ENCODE results near the gene CAMTA1. TPM values are rescaled to one million over a fixed set of nuclear protein-coding genes. Genes with fewer than 3 reads are reported as not detected.

Gene CAMTA1
- total and polyA plus RNA-seq, 4 donors, result 18.0 to 93.5 (median 35.8) TPM

DNA sequence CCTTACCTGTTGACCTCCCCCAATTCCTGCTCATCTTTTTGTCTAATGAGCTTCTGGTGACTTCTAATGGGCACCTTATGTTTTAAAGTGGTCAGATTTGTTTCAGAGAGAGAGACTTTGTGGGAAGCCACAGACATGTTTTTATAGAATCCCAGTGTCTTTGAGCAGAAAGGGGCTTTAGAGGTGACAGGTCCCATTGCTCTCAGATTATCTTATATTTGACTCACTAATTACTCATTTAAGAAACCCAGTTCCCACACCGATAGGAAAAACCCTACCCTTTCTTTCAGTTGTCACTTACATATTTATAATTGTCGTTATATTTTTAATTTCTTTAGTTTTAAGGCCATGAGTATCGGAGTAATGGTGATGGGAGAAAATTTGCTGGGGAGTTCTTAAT, 215.5 kb downstream of the CAMTA1 start:
- H3K27me3 ChIP-seq (ENCODE audit: control insufficient read depth in 4 of 4, insufficient read depth in 4 of 4, low read length in 3 of 4), result no peaks in the 10 kb centered on the region
- H3K9me3 ChIP-seq (ENCODE audit: control insufficient read depth in 4 of 4, low read length in 3 of 4), result no peaks in the 10 kb centered on the region
- WGBS, result 90% methylated on average over 3 of the region's 3 CpGs
- H3K27ac ChIP-seq (ENCODE audit: low read depth in 1 of 2, low read length in 2 of 2), result no peak overlapping the region
- no peaks in the 10 kb centered on the region for H3K4me1 ChIP-seq (ENCODE audit: control insufficient read depth in 4 of 4, insufficient read depth in 4 of 4, low read length in 3 of 4)
- no peak overlapping the region for H3K4me3 ChIP-seq (ENCODE audit: low read depth in 1 of 3, low read length in 3 of 3)
- DNase-seq (ENCODE audit: low spot score), result no peak
- H3K36me3 ChIP-seq (ENCODE audit: control insufficient read depth in 4 of 4, insufficient read depth in 3 of 4, low read depth in 1 of 4, low read length in 3 of 4), result no peaks in the 10 kb centered on the region
- TF ChIP-seq GABPA (IDR thresholded peaks at IDR 0.05 in 1 of 2, conservative IDR thresholded peaks at IDR 0.05 in 1 of 2), result no peak
- TF ChIP-seq, protein P1, sequence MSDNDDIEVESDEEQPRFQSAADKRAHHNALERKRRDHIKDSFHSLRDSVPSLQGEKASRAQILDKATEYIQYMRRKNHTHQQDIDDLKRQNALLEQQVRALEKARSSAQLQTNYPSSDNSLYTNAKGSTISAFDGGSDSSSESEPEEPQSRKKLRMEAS (IDR thresholded peaks at IDR 0.05), result no peak
- H3K9ac ChIP-seq (ENCODE audit: low read depth in 1 of 2, low read length in 2 of 2), result no peak overlapping the region

DNA sequence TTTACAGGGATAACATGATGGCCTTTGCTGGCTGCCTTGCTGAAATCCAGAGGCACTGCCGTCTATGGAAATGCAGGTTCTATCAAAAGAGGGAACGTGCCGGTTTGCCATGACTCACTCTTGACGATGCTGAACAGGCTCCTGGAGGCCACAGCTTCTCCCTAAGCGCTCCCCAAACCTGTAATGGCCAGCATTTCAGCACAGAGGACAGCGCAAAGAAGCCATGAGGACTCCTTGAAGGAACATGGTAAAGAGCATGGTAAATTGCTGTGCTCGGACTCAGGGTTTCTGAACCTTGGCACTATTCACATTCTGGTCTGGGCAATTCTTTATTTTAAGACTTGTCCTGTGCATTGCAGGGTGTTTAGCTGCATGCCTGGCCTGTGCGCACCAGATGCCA, 217.5 kb downstream of the CAMTA1 start:
- no peaks in the 10 kb centered on the region for H3K27me3 ChIP-seq (ENCODE audit: control insufficient read depth in 4 of 4, insufficient read depth in 4 of 4, low read length in 3 of 4)
- H3K36me3 ChIP-seq (ENCODE audit: control insufficient read depth in 4 of 4, insufficient read depth in 3 of 4, low read depth in 1 of 4, low read length in 3 of 4), result no peaks in the 10 kb centered on the region
- TF ChIP-seq, protein P2, sequence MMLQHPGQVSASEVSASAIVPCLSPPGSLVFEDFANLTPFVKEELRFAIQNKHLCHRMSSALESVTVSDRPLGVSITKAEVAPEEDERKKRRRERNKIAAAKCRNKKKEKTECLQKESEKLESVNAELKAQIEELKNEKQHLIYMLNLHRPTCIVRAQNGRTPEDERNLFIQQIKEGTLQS (IDR thresholded peaks at IDR 0.05), result no peak
- no peak for TF ChIP-seq GABPA (IDR thresholded peaks at IDR 0.05 in 1 of 2, conservative IDR thresholded peaks at IDR 0.05 in 1 of 2)
- TF ChIP-seq JUND (IDR thresholded peaks at IDR 0.05), result no peak
- TF ChIP-seq, protein P3, sequence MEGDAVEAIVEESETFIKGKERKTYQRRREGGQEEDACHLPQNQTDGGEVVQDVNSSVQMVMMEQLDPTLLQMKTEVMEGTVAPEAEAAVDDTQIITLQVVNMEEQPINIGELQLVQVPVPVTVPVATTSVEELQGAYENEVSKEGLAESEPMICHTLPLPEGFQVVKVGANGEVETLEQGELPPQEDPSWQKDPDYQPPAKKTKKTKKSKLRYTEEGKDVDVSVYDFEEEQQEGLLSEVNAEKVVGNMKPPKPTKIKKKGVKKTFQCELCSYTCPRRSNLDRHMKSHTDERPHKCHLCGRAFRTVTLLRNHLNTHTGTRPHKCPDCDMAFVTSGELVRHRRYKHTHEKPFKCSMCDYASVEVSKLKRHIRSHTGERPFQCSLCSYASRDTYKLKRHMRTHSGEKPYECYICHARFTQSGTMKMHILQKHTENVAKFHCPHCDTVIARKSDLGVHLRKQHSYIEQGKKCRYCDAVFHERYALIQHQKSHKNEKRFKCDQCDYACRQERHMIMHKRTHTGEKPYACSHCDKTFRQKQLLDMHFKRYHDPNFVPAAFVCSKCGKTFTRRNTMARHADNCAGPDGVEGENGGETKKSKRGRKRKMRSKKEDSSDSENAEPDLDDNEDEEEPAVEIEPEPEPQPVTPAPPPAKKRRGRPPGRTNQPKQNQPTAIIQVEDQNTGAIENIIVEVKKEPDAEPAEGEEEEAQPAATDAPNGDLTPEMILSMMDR (IDR thresholded peaks at IDR 0.05; ENCODE audit: low read depth, low read length, missing input control), result no peak
- TF ChIP-seq, protein P1 (IDR thresholded peaks at IDR 0.05), result no peak
- TF ChIP-seq EGR1 (IDR thresholded peaks at IDR 0.05; ENCODE audit: low read depth in 2 of 2), result no peak
- no peak for TF ChIP-seq SP1 (IDR thresholded peaks at IDR 0.05)
- no peak for TF ChIP-seq RXRA (IDR thresholded peaks at IDR 0.05)
- no peak for TF ChIP-seq YY1 (IDR thresholded peaks at IDR 0.05)
- no peak for TF ChIP-seq NR2F2 (IDR thresholded peaks at IDR 0.05)
- TF ChIP-seq HNF4A (conservative IDR thresholded peaks at IDR 0.05), result no peak
- TF ChIP-seq FOXA1 (IDR thresholded peaks at IDR 0.05), result no peak
- no peak for TF ChIP-seq RAD21 (IDR thresholded peaks at IDR 0.05)
- TF ChIP-seq, protein P4, sequence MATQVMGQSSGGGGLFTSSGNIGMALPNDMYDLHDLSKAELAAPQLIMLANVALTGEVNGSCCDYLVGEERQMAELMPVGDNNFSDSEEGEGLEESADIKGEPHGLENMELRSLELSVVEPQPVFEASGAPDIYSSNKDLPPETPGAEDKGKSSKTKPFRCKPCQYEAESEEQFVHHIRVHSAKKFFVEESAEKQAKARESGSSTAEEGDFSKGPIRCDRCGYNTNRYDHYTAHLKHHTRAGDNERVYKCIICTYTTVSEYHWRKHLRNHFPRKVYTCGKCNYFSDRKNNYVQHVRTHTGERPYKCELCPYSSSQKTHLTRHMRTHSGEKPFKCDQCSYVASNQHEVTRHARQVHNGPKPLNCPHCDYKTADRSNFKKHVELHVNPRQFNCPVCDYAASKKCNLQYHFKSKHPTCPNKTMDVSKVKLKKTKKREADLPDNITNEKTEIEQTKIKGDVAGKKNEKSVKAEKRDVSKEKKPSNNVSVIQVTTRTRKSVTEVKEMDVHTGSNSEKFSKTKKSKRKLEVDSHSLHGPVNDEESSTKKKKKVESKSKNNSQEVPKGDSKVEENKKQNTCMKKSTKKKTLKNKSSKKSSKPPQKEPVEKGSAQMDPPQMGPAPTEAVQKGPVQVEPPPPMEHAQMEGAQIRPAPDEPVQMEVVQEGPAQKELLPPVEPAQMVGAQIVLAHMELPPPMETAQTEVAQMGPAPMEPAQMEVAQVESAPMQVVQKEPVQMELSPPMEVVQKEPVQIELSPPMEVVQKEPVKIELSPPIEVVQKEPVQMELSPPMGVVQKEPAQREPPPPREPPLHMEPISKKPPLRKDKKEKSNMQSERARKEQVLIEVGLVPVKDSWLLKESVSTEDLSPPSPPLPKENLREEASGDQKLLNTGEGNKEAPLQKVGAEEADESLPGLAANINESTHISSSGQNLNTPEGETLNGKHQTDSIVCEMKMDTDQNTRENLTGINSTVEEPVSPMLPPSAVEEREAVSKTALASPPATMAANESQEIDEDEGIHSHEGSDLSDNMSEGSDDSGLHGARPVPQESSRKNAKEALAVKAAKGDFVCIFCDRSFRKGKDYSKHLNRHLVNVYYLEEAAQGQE (IDR thresholded peaks at IDR 0.05), result no peak
- no peak for TF ChIP-seq TAF1 (conservative IDR thresholded peaks at IDR 0.05)
- TF ChIP-seq HNF4G (IDR thresholded peaks at IDR 0.05), result no peak
- TF ChIP-seq FOXA2 (IDR thresholded peaks at IDR 0.05), result no peak
- DNase-seq (ENCODE audit: low spot score), result no peak
- no peaks in the 10 kb centered on the region for H3K4me1 ChIP-seq (ENCODE audit: control insufficient read depth in 4 of 4, insufficient read depth in 4 of 4, low read length in 3 of 4)
- H3K4me3 ChIP-seq (ENCODE audit: low read depth in 1 of 3, low read length in 3 of 3), result no peak overlapping the region
- H3K9ac ChIP-seq (ENCODE audit: low read depth in 1 of 2, low read length in 2 of 2), result no peak overlapping the region
- H3K27ac ChIP-seq (ENCODE audit: low read depth in 1 of 2, low read length in 2 of 2), result no peak overlapping the region
- H3K9me3 ChIP-seq (ENCODE audit: control insufficient read depth in 4 of 4, low read length in 3 of 4), result no peaks in the 10 kb centered on the region
- WGBS, result 88% methylated on average over 8 of the region's 8 CpGs

Data from liver (tissue), 9 donors.